HG03135 (cell line): ENCODE measurements around the gene CHAF1A.

Experiments used
- ATAC-seq: cut with Tn5 transposase; IDR thresholded peaks from one replicate; pipeline ENCODE4 v1.9.1; 2021; ENCODE audit warnings: mild to moderate bottlenecking, moderate library complexity; ENCODE audit not compliant: unreplicated experiment

CHAF1A gene

DNA sequence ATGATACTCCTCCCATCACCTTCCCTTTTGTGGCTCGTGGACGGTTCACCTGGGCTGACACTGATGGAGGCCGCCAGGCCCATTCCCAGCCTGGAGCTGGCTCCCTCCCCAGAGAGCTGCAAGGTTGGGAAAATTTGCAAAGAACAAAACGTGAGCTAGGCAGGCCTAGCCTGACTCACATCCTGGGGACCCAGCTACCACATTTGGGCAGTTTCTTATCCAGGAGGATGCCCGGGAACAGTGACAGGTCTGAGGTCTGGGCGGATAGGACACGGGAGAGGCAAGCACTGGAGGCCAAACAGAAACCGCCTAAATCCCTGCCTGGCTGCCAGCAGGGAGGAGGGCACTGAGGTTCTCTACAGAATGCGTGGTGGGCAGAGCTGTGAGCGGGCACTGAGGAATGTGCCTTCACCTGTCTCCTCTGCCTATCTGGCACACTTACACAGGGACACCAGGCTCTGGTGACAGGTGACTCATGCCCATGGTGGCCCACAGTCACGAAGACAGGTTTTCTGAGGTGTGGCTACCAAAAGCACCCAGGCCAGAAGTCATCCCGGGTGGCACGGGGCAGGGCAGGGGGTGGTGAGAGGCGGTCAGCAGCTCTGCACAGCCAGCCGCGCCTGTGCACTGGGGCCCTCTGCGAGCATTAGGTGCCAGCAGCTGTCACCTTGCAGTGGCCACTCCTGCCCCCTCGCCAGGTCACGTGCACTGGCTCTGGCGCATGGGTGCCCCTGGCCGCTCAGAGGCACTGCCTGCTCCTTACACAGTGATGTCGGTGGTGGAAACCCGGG is 25.3 kb upstream of the CHAF1A start:
- no peak for ATAC-seq

DNA sequence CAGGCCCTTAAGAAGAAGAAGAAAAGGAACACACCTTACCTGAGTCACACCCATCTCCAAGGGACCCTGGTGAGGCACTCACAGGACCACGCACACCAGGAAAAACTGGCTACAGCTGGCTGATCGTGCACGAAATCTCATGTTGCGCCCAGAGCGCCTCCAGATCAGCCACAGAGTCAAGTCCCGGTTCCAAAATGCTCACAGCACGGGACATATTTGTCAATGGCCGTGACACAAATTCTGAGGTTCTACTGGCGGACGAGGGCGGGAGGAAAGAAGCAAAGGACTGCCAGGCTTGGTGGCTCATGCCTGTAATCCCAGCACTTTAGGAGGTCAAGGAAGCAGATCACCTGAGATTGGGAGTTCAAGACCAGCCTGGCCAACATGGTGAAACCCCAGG is 23.6 kb upstream of the CHAF1A start:
- ATAC-seq: no peak

DNA sequence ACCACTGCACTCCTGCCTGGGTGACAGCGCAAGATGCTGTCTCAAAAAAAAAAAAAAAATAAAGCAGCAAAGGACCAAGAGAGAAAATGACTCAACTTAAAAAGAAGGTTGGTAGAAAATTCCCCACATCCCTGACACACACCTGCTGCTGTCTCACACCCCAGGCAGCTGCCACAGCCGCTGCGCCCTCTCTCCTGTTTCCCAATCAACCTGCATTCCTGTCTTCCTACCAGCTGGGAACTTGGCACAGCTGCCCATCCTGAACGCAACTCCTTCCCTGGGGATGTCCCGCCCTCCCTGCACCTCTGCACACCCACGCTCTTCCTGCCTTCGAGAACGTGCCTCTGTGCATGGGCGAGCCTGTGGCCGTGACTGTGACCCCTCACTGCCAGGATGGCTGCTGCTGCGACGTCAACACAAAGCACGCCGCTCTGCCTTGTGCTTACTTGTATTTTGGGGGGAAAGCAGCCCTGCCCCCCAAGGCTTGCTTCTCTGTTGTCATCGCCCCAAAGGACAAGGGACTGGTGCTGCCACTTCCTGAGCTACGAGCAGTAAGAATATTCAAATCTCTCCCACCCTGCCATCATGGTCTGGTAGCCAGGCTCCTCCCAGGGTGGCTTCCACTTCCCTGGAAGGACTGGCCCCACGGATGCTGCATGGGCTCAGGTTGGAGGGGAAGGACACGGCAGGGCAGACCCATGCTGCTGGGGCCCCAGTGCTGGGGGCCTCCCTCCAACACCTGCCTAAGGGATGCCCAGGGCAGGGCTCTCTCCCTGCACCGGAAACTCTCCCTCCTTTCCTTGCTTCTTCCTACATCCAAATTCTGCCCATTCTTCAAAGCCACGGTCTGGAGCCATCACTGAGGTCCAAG is 22.8 kb upstream of the CHAF1A start:
- ATAC-seq: no peak

DNA sequence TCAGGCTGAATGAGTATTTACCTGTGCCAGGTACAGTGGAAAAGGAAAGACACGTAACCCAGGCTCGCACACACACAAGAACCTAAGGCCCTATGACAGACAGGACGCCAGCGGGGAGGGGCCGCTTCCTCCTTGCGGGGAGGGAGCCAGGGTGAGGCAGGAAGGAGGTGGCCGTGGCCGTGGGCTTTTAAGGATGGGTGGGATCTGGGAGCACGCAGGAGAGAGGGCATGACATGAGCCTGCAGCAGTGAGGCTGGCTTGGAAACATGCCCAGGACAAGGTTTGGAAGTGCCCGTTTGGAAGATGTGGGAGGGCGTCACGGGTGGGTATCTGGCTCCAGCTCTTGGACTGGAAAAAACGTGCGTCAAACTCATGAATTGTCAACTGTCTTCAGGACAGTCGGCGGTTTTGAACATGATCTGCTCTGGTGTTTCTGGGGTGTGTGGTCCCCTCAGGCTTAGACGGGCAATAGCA is 22.1 kb upstream of the CHAF1A start:
- ATAC-seq: no peak

DNA sequence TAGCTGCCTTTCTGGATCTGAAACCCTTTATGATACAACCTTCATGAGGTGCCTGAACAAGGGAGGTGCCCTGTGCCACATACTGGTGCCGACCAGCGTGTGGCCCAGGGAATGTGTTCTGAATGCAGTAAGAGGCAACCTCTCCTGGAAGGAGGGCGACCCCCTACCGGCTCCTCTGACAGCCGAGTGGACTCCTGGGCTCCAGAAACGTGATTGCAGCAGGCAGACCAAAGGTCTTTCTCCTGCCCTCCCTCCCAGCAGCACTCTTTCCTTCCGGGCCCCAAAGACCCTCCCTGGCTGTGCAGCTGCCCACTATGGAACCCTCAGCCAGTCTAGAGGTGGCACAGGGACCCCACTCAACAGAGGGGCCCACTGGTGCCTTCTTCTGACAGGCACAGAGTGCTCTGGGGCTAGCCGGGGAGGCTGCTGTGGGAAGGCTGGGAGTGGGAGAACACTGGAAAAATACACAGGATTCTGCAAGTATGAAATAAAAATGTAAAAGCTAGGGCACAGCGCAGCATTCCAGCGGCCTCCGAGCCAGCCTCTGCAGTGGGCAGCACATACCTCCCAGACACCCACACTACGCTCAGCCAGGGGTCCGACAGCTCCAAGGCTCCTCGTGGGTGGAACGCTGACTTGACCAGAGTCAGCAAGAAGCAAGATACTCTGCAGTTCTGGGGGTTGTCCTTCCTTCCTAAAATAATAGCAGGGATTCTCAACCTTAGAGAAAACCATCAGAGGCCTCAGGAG is 17.0 kb upstream of the CHAF1A start:
- ATAC-seq: no peak

DNA sequence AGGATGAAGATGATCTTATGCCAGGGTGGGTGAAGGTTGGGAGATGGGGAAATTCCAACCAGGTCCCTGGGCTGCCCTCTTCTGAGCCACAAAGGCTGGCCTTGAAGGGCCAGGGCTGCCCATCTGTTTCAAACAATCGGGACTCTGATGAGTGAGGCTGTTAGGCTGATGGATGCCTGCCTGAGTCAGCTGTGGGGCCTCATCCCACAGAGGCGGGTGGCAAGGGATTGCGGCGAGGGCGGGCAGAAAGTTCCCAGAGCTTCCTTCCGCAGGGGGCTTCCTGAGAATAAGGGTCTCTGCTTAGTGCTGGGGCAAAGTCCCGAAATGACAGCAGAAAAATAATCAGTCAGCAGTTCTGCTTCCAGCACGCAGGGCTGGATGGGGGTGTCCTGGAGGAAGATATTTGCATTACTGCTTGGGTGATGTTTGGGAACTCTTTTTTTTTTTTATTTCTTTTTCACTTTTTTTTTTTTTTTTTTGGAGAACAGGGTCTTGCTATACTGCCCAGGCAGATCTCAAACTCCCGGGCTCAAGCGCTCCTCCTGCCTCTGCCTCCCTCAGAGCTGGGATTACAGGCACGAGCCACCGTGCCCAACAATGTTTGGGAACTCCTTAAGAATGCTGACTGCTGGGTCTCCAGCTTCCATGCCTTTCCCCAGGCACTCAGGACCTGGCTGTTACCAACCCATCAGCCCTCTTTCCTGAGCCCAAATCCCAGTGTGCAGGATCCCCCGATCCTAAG is 16.2 kb upstream of the CHAF1A start:
- no peak for ATAC-seq

DNA sequence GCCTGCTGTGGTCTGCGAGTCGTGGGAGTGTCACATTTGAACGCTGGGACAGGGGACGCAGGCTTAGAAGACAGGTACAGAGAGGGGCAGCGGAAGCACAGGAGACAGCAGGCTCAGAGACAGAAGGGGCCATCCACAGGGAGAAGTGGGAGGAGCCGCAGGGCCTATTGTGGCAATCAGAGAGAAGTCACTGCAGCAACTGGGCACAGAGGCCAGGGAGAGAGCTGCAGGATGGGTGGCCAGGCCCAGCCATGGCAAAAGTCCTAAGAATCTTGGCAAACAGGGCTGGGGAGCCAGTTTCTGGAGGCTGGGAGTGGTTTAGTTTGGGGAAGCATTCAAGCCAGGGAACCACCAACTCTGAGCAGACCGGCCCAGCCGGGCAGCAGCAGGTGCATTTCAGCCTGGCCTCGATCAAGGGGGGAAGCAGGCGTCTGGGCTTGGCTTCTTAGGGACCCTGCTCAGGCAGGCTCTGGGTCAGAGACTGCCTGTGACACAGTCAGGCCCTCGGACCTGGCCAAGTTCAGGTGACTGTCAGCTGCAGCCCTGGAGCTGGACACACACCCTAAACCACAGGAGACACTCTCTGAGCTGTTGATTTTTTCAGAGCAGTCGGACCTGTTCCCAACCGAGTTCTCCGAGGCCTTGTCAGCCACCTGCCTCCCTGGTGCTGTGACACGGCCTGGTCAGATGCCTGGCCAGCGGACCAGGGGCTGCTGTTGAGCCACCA is 13.9 kb upstream of the CHAF1A start:
- ATAC-seq: no peak

DNA sequence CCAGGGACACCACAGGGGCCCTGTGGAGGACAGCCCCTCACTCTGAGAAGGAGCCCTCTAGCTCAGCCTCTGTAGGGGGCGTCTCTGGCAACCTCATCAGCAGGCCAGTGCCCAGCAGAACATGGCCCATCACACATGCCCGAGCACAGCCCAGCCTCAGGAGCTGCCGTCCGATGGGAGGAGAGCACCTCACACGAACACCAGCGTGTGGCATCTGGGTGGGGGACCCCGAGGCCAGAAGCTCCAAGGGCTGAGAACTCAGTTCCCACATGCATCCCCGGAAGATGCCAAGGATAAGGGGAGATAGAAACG is 13.4 kb upstream of the CHAF1A start:
- ATAC-seq: no peak

DNA sequence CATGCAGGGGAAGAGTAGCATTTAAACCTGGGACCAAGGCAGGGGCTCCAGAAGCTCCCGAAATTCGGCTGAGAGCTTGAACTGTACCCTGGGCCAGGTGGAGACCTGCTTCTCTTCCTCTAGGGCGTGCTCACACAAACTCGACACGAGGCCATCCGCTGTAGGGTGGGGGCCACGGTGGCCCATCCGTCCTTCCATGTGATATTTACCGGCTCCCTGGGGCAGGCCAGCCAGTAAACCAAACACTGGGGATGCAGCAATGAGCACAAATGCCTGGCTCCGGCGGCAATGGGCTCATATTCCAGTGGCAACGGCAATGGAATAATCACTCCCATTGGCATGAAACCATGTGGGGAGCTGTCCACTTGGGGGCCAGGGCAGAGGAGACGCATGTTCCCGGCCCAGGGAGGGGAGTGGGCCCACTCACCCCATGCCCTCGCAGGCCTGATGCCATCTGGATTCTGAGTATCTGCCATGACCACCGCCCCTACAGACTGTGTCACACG is 12.9 kb upstream of the CHAF1A start:
- ATAC-seq: no peak

DNA sequence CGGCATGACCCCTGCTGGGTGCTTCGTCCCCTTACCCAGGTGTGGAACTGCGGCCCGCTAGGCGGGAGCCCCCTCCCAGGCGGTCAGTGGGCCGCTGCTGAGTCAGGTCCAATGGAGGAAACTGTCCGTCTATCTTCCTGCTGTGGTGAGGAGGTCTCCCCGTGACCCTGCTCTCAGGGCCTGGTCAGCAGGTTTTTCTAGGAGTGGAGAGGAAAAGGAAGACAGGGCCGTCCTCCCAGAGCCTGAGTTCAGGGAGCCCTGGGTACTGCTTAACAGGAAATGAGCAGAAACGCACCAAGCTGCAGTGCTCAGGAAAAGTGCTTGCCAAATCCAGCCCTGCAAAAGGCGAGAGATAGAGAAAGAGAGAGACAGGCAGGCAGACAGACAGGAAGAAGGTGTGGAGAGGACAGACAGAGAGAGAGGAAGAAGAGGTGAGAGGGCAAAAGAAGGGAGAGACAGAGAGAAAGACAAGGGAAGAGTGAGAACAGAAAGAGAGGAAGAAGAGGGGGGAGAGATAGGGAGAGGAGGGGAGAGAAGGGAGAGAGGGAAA is 12.3 kb upstream of the CHAF1A start:
- ATAC-seq: no peak

DNA sequence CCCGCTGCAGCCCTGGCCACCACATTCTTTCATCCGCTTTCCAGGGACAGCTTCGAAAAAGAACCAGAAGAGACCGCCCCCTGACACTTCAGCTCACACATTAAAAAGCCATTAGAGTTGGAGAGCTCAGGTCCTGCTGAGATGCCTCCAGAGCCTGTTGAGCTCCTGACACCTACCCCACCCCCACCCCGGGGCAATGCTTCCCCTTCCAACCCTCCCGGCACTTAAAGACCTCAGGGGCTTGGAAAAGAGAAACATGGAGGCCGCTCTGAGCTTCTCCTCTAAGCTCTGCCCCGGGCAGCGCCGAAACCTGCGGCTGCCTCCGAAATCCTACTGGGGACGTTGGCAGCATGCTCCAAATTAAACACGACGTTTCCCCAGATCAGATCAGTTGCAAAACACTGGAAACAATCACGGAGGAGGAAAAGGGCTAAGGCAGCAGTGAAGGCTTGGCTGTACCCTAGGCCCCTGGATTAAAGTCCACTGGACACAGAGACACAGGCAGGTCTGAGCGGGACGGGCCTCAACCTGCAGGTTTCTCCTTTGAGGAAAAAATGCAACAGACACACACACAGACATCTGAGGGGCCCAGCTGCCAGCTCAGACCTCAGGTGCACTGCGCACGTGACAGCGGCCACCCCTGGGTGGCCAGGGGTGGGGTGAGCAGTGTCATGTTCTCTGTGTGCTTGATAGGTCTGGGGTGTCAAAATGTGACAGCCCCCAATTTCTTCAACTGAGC is 11.7 kb upstream of the CHAF1A start:
- no peak for ATAC-seq

DNA sequence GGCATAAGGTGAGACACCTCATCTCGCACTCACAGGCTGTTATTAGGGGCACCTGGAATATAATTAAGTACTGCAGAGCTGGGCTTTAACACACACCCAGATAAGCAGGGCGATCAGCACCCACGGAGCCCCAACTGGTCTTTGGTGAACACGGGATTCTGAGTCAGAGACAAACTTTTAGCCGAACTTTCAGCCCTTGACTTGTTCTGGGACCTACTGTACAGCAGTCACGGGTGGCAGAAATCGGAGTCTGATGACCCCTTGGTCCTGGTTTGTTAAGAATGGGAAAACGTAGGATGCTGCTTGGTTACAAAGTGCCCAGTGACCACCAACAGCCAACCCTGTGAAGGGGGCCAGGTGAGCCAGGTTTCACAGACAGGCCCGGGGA is 11.1 kb upstream of the CHAF1A start:
- ATAC-seq: no peak

DNA sequence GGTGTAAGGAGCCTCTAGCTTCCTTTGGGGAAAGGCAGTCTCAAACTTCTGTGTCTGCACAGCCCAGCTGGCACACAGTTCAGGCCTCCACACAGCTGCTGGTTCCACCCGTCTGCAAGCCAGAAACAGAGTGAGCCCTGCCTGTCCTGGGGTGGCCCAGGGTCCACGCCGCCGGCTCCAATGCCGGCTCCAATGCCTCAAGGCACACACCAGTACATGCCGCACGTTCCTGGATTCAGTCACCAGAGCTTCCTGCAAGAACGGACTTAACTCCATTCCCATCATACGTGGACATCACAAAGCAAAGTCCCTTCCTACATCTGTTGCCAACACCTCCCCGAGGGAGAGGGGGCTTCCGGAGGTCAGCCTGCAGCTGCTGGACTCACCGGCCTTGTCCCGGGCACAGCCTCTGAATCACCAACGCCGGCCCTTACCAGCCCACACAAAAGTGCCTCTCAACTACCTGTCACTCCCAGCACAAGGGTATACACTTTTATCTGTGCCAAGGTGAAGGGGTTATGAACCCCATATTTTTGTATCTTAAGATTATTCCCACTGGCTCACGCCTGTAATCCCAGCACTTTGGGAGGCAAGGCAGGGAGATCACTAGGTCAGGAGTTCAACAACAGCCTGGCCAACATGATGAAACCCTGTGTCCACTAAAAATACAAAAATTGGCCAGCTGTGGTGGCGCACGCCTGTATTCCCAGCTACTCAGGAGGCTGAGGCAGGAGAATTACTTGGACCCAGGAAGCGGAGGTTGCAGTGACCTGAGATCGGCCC is 10.5 kb upstream of the CHAF1A start:
- no peak for ATAC-seq

DNA sequence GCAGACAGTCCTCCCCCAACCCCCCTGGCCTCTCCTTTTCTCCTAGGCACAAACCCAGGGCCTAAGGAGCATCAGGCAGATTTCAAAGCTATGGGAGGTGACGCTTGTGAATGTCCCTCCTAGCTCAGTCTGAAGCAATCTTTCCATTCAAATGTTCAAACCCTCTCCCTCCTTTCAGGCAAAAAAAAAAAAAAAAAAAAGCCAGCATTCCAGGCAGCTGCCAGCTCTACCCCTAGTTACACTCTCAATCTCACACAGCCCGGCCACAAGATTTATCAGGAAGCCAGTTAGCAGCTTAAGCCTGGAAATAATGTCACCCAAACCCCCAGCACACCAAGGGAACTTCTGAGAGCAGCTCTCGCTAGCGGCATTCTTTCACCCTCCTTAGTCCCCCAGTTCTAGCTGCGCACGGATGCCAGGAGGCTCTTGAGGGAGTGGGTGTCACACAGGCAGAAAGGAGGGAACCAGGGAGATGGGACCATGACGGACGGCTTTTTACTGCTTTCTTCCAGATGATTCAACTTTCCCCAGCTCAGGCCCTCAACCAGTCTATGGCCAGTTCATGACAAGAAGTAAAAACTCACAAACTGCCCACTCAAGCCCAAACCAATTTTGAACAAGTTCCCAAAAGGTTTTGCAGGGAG is 8.4 kb upstream of the CHAF1A start:
- no peak for ATAC-seq

DNA sequence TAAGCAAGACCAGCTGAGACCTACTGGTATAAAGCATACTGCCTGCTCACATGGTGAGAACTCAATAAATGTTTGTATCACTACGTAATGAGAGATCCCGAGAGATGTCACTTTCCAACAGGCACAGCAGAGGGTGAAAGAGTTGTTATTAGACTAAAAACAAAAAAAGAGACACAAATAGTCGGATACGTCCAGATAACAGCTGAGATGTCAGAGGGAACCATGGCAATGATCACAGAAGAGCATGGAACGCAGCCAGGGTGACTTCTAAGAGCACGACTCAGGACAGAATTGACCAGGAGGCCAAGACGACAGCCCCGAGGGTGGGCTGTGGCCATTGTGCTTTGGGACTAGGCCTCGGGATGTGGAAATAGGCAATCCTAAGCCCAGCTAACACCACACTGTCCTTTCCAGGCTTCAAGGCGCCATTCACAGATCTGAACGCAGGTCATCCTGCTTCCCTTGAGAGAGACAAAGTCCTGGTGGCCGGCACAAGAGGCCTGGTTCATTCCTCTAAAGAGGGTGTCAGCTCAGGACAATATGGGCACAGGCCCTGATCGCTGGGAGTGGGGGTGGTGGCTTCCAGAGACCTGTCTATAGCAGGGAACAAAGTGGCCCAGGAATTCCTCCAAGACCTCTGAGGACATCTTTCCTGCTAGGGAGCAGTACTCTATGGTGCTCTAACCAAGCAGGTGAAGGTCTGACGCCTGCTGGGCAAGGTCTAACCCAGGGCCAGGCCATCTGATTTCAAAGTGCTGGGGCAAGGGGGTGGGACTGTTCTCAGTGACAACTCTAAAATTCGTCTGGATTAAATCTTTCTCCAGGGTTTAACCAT is 5.3 kb upstream of the CHAF1A start:
- no peak for ATAC-seq

DNA sequence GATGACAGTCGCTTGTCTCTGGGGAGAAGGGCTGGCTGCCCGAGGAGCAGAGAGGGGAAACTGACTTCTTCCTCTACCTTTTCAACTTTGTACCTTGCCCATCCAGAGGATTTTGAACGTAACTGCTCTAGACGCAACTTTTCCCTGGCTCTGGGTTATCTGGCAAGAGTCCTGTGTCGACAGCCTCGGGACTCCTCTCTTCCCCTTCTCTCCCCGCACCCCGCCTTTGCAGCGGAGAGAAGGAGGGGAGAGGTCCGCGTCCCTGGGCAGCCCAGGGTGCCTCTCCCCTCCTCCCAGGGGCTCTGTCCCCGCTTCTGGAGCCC is 2.7 kb upstream of the CHAF1A start:
- peak; percentile 2 for ATAC-seq
